Right kidney (tissue), 9 donors: ENCODE data around the gene CCDC200.
"Not testable (repeated sequence)": the region's sequence is repeated elsewhere in the genome, so short reads cannot be mapped to it uniquely, and the experiment has no call there.

Experiments
- DNase-seq: peaks from one replicate; pipeline ENCODE4 v3.0.0-alpha.2; 2016
- long read RNA-seq, 8 donors: transcript quantifications; one replicate each; lab custom pipeline, GENCODE V29; 2026

CCDC200 gene
- long read RNA-seq, donor 1: 0 reads
- long read RNA-seq, donor 2: 0 reads
- long read RNA-seq, donor 3: 0 reads
- long read RNA-seq, donor 4: 0 reads
- long read RNA-seq, donor 5: 0 reads
- long read RNA-seq, donor 6: 0 reads
- long read RNA-seq, donor 7: 0 reads
- long read RNA-seq, donor 8: 0 reads

DNA sequence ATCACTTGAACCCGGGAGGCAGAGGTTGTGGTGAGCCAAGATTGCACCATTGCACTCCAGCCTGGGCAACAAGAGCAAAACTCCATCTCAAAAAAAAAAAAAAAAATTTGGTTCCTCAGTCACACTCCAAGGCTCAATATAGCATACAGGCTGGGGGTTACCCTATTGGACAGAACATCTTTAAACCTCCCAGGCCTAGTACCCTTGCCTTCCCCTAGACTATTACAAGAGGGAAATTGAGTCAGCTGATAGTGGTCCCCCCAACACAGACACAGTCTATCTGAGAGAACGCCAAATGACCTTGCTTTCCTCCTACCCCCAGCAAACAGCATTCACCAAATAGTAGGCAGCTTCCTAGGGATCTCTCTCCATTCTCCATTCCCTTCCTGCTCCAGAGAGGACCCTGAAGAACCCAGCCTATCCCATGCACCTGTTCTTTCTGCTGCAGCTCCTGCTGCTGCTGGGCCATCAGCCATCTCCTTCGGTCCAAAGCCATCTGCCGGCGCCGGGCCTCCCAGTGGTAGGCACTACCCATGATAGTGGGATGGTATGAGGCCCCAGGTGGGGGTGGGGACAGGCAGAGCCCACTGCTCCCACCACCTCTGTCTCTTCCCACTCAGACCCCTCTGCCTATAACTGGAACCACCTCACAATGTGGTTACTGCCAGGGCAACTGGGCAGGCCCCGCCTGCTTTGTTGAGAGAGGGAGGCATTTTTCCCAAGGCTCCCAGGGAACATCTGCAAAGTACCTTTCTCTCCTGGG lies at the start of gene CCDC200:
TSS of gene CCDC200 (minus strand) at position 604 of the 763 bp plus-strand sequence. CDS start at position 535, 69 bp downstream.
- DNase-seq: not testable (repeated sequence)

DNA sequence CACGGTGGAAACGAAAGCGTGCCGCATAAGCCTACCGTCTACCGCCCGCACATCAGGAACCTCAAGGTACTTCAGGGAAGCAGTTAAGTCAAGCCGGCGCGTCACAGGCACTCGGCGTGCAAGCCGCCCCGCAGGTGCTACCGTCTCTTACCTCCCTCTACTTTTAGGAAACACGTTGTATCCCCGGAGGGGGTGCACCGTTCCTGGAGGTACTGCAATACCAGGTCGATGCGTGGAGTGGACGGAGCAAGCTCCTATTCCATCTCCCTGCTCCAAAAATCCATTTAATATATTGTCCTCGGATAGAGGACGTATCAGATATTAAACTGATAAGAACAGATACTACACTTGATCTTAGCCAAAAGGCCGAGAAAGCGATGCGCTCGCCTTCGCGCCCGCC lies 44.5 kb upstream of the CCDC200 start:
- not testable (repeated sequence) for DNase-seq

DNA sequence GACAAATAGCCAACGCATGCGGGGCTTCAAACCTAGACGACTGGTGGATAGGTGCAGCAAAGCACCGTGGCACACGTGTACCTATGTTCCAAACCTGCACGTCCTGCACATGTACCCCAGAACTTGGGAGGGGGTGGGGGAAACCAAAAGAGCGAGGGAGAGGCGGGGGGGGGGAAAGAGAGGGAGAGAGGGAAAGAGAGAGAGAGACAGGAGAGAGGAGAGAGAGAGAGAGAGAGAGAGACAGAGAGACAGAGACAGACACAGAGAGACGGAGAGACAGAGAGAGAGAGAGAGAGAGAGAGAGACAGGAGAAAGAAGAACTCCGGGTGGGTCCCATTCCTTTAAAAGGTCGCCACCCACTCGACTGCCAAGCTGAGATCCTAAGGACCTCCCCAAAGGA lies 44.1 kb upstream of the CCDC200 start:
- DNase-seq: not testable (repeated sequence)

DNA sequence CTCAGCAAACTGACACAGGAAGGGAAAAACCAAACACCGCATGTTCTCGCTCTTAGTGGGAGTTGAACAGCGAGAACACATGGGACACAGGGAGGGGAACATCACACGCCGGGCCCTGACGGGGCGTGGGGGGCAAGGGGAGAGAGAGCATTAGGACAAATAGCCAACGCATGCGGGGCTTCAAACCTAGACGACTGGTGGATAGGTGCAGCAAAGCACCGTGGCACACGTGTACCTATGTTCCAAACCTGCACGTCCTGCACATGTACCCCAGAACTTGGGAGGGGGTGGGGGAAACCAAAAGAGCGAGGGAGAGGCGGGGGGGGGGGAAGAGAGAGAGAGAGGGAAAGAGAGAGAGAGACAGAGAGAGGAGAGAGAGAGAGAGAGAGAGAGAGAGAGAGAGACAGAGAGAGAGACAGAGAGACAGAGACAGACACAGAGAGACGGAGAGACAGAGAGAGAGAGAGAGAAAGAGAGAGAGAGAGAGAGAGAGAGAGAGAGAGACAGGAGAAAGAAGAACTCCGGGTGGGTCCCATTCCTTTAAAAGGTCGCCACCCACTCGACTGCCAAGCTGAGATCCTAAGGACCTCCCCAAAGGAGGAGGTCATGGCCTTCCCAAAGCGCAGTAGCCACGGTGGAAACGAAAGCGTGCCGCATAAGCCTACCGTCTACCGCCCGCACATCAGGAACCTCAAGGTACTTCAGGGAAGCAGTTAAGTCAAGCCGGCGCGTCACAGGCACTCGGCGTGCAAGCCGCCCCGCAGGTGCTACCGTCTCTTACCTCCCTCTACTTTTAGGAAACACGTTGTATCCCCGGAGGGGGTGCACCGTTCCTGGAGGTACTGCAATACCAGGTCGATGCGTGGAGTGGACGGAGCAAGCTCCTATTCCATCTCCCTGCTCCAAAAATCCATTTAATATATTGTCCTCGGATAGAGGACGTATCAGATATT lies 42.4 kb upstream of the CCDC200 start:
- not testable (repeated sequence) for DNase-seq

DNA sequence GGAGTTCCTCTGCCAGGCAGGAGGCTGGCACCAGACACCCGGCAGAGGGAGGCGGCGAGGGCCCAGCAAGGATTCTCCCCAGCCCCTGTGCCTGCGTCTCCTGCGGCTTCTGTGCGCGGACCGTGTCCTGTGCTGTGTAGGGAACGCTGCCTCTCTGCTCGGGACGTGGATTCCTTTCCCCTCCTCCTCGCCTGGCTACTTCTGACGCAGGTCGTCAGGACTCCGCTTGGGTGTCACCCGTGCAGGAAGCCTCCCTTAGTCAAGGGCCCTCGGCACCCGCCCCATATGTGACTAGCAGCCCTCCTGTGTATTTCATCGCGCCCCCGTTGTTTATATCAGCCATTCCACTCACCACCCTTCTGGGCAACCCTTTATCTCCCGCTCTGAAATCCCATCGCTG lies 18.0 kb upstream of the CCDC200 start:
- DNase-seq: not testable (repeated sequence)

DNA sequence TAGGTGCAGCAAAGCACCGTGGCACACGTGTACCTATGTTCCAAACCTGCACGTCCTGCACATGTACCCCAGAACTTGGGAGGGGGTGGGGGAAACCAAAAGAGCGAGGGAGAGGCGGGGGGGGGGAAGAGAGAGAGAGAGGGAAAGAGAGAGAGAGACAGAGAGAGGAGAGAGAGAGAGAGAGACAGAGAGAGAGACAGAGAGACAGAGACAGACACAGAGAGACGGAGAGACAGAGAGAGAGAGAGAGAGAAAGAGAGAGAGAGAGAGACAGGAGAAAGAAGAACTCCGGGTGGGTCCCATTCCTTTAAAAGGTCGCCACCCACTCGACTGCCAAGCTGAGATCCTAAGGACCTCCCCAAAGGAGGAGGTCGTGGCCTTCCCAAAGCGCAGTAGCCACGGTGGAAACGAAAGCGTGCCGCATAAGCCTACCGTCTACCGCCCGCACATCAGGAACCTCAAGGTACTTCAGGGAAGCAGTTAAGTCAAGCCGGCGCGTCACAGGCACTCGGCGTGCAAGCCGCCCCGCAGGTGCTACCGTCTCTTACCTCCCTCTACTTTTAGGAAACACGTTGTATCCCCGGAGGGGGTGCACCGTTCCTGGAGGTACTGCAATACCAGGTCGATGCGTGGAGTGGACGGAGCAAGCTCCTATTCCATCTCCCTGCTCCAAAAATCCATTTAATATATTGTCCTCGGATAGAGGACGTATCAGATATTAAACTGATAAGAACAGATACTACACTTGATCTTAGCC lies 12.4 kb upstream of the CCDC200 start:
- DNase-seq: not testable (repeated sequence)

DNA sequence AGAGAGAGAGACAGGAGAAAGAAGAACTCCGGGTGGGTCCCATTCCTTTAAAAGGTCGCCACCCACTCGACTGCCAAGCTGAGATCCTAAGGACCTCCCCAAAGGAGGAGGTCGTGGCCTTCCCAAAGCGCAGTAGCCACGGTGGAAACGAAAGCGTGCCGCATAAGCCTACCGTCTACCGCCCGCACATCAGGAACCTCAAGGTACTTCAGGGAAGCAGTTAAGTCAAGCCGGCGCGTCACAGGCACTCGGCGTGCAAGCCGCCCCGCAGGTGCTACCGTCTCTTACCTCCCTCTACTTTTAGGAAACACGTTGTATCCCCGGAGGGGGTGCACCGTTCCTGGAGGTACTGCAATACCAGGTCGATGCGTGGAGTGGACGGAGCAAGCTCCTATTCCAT lies 11.2 kb upstream of the CCDC200 start:
- DNase-seq: not testable (repeated sequence)

- DNase-seq: not testable (repeated sequence)
Observed at GRCh38 chr17:43233877-43234276, 5.5 kb upstream of the CCDC200 start, which contains the start of gene RNU2-1. Gene RNU2-1 (minus strand): TSS chr17:43233977.

- DNase-seq: not testable (repeated sequence)
Observed at GRCh38 chr17:43233263-43233662, 4.8 kb upstream of the CCDC200 start.

- not testable (repeated sequence) for DNase-seq
Observed at GRCh38 chr17:43232021-43232699, 3.7 kb upstream of the CCDC200 start.

DNA sequence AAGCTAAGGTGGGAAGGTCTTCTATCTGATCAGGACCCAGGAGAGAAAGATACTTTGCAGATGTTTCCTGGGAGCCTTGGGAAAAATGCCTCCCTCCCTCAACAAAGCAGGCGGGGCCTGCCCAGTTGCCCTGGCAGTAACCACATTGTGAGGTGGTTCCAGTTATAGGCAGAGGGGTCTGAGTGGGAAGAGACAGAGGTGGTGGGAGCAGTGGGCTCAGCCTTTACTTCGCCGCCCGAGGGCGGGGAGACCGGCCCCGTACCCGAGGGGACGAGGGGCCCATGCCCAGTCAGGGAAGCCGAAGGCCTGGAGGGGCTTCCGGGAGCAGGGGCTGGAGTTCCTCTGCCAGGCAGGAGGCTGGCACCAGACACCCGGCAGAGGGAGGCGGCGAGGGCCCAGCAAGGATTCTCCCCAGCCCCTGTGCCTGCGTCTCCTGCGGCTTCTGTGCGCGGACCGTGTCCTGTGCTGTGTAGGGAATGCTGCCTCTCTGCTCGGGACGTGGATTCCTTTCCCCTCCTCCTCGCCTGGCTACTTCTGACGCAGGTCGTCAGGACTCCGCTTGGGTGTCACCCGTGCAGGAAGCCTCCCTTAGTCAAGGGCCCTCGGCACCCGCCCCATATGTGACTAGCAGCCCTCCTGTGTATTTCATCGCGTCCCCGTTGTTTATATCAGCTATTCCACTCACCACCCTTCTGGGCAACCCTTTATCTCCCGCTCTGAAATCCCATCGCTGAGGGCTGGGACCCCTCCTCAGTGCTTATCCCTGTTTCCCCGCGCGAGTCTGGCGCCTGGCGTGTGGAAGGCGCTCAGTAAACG lies 3.0 kb upstream of the CCDC200 start:
- DNase-seq: peak; percentile 10

DNA sequence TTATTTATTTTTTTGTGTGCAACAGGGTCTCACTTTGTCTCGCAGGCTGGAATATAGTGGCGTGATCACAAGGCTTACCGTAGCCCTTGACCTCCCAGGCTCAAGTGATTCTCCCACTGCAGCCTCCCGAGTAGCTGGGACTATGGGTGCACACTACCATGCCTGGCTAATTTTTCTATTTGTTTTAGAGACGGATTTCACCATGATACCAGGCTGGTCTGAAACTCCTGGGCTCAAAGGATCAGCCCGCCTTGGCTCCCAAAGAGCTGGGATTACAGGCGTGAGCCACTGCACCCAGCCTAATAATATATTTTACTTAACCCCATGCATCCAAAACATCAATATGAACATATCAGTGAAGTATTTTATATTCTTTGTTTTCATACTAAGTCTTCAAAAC lies 2.0 kb downstream of the CCDC200 start:
- DNase-seq: no peak

- no peak for DNase-seq
Observed at GRCh38 chr17:43224146-43224705, 4.2 kb downstream of the CCDC200 start.

DNA sequence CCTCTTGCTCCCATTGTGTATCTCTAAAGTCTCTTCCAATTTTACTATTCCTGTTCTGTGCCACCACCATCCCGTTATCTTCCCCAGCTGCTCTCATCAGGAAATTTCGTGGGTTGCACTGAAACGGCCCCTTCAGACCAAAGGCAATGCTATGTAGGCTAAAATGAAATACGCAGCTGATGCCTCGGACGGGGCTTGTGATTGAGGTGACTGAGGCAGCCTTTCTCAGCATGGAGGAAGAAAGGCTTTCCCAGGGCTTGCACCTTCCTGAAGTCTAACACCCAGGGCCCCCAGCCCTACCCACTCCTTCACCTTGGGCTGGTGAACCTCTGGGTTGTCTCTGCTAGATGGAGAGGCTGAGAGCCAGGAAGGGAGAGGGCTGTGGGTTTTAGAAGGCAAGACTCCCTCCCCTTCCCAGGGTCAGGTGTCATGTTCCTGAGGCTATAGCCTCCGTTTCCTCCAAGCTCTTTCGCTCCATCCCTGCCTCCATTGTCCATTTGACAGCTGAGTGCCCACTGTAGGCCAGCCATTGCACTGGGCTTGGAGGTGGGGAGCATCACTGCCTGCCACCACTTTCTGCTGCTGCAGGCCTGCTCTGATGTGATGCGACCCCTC lies 7.8 kb downstream of the CCDC200 start:
- DNase-seq: no peak

DNA sequence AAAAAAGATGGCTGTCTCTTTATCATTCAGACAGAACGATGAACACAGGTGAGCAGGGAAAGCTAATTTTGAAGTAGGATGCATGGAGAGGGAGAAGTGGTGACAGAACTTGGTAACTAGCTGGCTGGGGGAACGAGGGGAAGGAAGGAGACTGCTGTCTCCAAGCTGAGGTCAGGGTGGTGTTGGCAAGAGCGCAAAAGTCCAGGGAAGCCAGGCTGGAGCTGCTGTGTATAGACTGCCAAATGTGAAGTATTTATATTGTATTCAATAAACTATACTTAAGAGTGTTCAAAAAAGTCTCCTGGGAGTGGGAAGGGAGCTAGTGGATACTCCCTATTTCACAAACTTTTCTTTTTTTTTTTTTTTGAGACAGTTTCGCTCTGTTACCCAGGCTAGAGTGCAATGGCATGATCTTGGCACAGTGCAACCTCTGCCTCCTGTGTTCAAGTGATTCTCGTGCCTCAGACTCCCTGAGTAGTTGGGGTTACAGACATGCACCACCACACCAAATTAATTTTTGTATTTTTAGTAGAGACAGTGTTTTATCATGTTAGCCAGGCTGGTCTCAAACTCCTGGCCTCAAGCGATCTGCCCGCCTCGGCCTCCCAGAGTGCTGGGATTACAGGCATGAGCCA lies 8.6 kb downstream of the CCDC200 start:
- no peak for DNase-seq

DNA sequence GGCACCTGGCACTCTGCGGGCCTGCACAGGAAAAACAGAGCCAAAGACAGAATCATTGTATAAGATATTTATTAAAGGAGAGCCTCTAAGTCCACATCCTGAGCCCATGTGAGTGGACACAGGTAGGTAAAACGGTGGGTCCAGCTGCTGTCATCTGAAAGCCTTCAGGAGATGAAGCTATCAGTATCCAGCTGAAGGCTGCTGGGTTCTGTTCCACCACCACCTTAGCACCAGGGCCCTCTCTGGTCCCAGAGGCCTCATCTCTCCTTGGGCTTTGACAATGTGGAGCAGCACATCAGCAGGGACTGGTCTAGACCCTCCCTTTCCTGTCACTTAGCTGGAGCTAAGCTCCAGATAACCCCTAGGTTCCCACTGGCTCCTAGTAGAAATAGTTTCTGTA lies 9.4 kb downstream of the CCDC200 start:
- DNase-seq: no peak

GRCh38 chr17:43217614-43218087 lies 10.8 kb downstream of the CCDC200 start:
- no peak for DNase-seq

DNA sequence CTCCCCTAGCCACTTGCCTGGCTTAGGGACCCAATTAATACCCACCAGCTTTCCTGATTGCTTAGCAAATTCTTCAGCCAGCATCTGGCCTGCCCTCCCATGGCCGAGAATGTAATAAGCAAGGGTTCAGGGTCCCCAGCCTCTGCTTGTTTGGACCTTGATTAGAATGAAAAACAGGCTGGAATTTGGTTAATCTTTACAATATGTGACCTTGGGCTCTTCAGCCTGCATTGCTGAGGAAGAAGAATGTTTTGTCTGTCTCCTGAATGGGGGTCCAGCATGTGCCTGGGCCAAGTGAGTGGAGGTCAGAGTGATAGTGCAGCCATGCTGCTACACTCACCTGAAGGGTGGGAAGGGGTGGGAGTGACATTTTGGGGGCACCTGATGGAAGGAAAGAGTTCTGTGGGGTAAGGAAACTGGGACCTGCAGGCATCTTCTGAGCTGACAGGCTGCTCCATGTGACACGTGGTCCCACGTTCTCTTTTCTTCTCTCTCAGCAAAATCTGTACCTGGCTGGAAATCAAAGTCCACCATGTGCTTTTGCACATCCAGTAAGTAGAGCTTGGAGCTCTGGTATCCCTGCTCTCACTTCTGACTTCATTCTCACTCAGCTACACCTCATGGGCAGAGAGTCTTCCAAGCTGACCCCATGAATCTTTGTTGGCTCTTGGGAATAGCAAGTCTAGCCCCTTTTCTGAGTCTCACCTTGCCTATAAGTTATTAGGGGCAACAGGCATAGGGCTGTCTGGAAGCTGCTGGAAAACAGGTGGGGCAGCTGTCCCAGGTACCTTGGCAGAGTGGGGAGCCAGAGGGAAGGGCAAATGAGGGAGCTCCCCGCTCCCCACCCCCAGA lies 11.4 kb downstream of the CCDC200 start:
- peak; percentile 33 for DNase-seq
